Sigmoid colon (tissue), 7 donors: ENCODE data around the gene ANKRD50. TPM values are rescaled to one million over a fixed set of nuclear protein-coding genes. Genes with fewer than 3 reads are reported as not detected.

Experiments used
- DNase-seq: peaks from one replicate; pipeline ENCODE4 v3.0.0-alpha.2; 2019
- H3K27ac ChIP-seq, 4 donors: fragments of 200-600 bp; sonication (generic); one replicate each; pipeline ENCODE4 v1.5.1; 2016 to 2019; ENCODE audit warnings: mild to moderate bottlenecking in 1 of 4
- H3K27me3 ChIP-seq, 3 donors: fragments of 200-600 bp; sonication (generic); one replicate each; pipeline ENCODE4 v1.5.1; 2019; ENCODE audit warnings: mild to moderate bottlenecking in 1 of 3
- H3K36me3 ChIP-seq, 4 donors: fragments of 200-600 bp; sonication (generic); one replicate each; pipeline ENCODE4 v1.5.1; 2016 to 2019
- H3K4me1 ChIP-seq, 4 donors: fragments of 200-600 bp; sonication (generic); one replicate each; pipeline ENCODE4 v1.5.1; 2017 to 2019
- H3K4me3 ChIP-seq, 4 donors: fragments of 200-600 bp; sonication (generic); one replicate each; pipeline ENCODE4 v1.5.1; 2017 to 2019; ENCODE audit warnings: mild to moderate bottlenecking in 2 of 4, moderate library complexity in 1 of 4
- H3K9me3 ChIP-seq, 4 donors: fragments of 200-600 bp in 3 of 4; sonication (generic) in 3 of 4; one replicate each; pipeline versions ENCODE4 v1.5.1 to v1.6.1; 2013 to 2019
- CTCF ChIP-seq, 4 experiments: fragments of 450-650 bp in 3 of 4; fragments of 200-600 bp in 1 of 4; IDR thresholded peaks; one replicate each; pipeline ENCODE4 v1.5.1; 2016 to 2019; ENCODE audit warnings: antibody characterized with exemption in 4 of 4, mild to moderate bottlenecking in 3 of 4, moderate library complexity in 2 of 4
- EP300 ChIP-seq, 4 donors: sonication (generic); formaldehyde crosslinking; IDR thresholded peaks; one replicate each; pipeline ENCODE4 v1.6.1; 2017; ENCODE audit warnings: antibody characterized with exemption in 4 of 4
- POLR2A ChIP-seq, 2 donors: fragments of 450-650 bp; IDR thresholded peaks; one replicate each; pipeline ENCODE4 v1.6.1; 2016; ENCODE audit warnings: antibody characterized with exemption in 2 of 2, mild to moderate bottlenecking in 2 of 2, moderate library complexity in 2 of 2
- POLR2AphosphoS5 ChIP-seq, 4 donors: sonication (generic); formaldehyde crosslinking; IDR thresholded peaks; one replicate each; pipeline ENCODE4 v1.6.1; 2017; ENCODE audit warnings: antibody characterized with exemption in 4 of 4
- WGBS, 2 donors: extraction: QIAGEN DNeasy Blood & Tissue Kit; methylation state at CpG; one replicate each; pipeline ENCODE4 v1.1.7; 2013; 5-methylcytosine and 5-hydroxymethylcytosine counted together
- intact Hi-C: fragments of 100-400 bp; cut with DNase I; formaldehyde crosslinking; loops from one replicate; pipeline ENCODE4 v1.15.1; 2023
- polyA plus RNA-seq, 3 donors: library from polyadenylated mRNA; stranded (reverse); fragments of 200-250 nt; gene quantifications; one replicate each; pipeline ENCODE4 v1.2.3, GENCODE V29; 2013
- total RNA-seq, 4 donors: library from RNA; depleted of rRNA; stranded (reverse); fragments of >200 nt; gene quantifications; one replicate each; pipeline ENCODE4 v1.1.0, GENCODE V29; 2016
- donor health status: healthy with polysubstance abuse.
- donor health status: Bipolar disorder and iron deficiency.
- donor health status: healthy.

The ANKRD50 gene
- total RNA-seq, result 10 to 100 TPM; 12.5 to 24.9 (median 14.9) TPM
- 1 to 10 TPM; 1.8 to 2.9 (median 1.8) TPM for polyA plus RNA-seq

GRCh38 chr4:124712372-124713184, at the start of gene ANKRD50:
Gene ANKRD50, minus strand, starts transcription at chr4:124712732. Its CDS starts 2,221 bp downstream, at chr4:124710511.
- Histone ChIP-seq H3K4me3 (peak within 1 kb of the TSS; percentile 62 to 94 (median 87)), H3K4me1 (peaks cover 0 to 38% (median 22%) of the 10 kb centered on the region in 4 donors), H3K27ac (peak within 1 kb of the TSS; percentile 88 to 98 (median 96)), H3K27me3 (no peaks in the 10 kb centered on the region), H3K36me3 (no peaks in the 10 kb centered on the region), H3K9me3 (no peaks in the 10 kb centered on the region)
- 0 to 1% methylated on average over 77 to 85 of the region's 85 CpGs for WGBS, 2 donors
- DNase-seq, result peak; percentile 95
- intact Hi-C loops, result loop anchor here (5.0 to 10.0 kb wide), 2 partner anchors 192 to 380 kb away; no protein-coding TSS in a partner anchor
- no peak for TF ChIP-seq CTCF (IDR thresholded peaks at IDR 0.05)
- TF ChIP-seq POLR2AphosphoS5 (IDR thresholded peaks at IDR 0.05), result peak; percentile 76 to 85 (median 82)
- TF ChIP-seq EP300 (IDR thresholded peaks at IDR 0.05), result peak in 1 of 4 donors; percentile 49
- peak; percentile 64 to 65 for TF ChIP-seq POLR2A (IDR thresholded peaks at IDR 0.05)

GRCh38 chr4:124757126-124757525, 44.6 kb upstream of the ANKRD50 start:
- DNase-seq, result no peak
- H3K27me3 ChIP-seq, result no peaks in the 10 kb centered on the region
- no peak overlapping the region for H3K27ac ChIP-seq
- TF ChIP-seq POLR2AphosphoS5 (IDR thresholded peaks at IDR 0.05), result no peak
- TF ChIP-seq POLR2A (IDR thresholded peaks at IDR 0.05), result no peak
- TF ChIP-seq EP300 (IDR thresholded peaks at IDR 0.05), result no peak
- TF ChIP-seq CTCF (IDR thresholded peaks at IDR 0.05), result no peak
- intact Hi-C loops, result no loop called here
- H3K4me1 ChIP-seq, result no peaks in the 10 kb centered on the region
- no peaks in the 10 kb centered on the region for H3K36me3 ChIP-seq
- no peak overlapping the region for H3K4me3 ChIP-seq
- H3K9me3 ChIP-seq, result no peaks in the 10 kb centered on the region
- WGBS, 2 donors, result 70 to 84% methylated on average over 1 of the region's 1 CpG

- DNase-seq, result no peak
- H3K36me3 ChIP-seq, result no peaks in the 10 kb centered on the region
- no peak overlapping the region for H3K27ac ChIP-seq
- H3K4me1 ChIP-seq, result no peaks in the 10 kb centered on the region
- intact Hi-C loops, result no loop called here
- no peaks in the 10 kb centered on the region for H3K27me3 ChIP-seq
- no peaks in the 10 kb centered on the region for H3K9me3 ChIP-seq
- TF ChIP-seq POLR2A (IDR thresholded peaks at IDR 0.05) (no peak), EP300 (IDR thresholded peaks at IDR 0.05) (no peak), CTCF (IDR thresholded peaks at IDR 0.05) (no peak), POLR2AphosphoS5 (IDR thresholded peaks at IDR 0.05) (no peak)
- H3K4me3 ChIP-seq, result no peak overlapping the region
Measured at GRCh38 chr4:124754681-124755080, 42.1 kb upstream of the ANKRD50 start.

GRCh38 chr4:124753941-124754581, 41.5 kb upstream of the ANKRD50 start:
- intact Hi-C loops, result no loop called here
- no peaks in the 10 kb centered on the region for H3K9me3 ChIP-seq
- no peak overlapping the region for H3K27ac ChIP-seq
- WGBS, 2 donors, result 22 to 67% methylated on average over 4 of the region's 4 CpGs
- no peaks in the 10 kb centered on the region for H3K36me3 ChIP-seq
- no peaks in the 10 kb centered on the region for H3K4me1 ChIP-seq
- no peak for DNase-seq
- no peaks in the 10 kb centered on the region for H3K27me3 ChIP-seq
- no peak overlapping the region for H3K4me3 ChIP-seq
- TF ChIP-seq POLR2AphosphoS5 (IDR thresholded peaks at IDR 0.05) (no peak), CTCF (IDR thresholded peaks at IDR 0.05) (no peak), POLR2A (IDR thresholded peaks at IDR 0.05) (no peak)
